Measurements from ENCODE around the gene MSI2. TPM values are rescaled to one million over a fixed set of nuclear protein-coding genes. Genes with fewer than 3 reads are reported as not detected.

The MSI2 gene
- total RNA-seq, 1 donor from 2014 or later, result 181 TPM

- no peaks in the 10 kb centered on the region for H3K27me3 Mint-ChIP-seq (ENCODE audit: low read depth)
- H3K4me3 Mint-ChIP-seq (ENCODE audit: low read depth), result no peak overlapping the region
- intact Hi-C loops (cut with micrococcal nuclease), result no loop called here
- peak overlapping the region; percentile 30 for H3K27ac Mint-ChIP-seq
- H3K36me3 Mint-ChIP-seq (ENCODE audit: low read depth), result peaks cover 48% of the 10 kb centered on the region
- no peak for DNase-seq (ENCODE audit: low spot score)
- peaks cover 44% of the 10 kb centered on the region for H3K4me1 Mint-ChIP-seq (ENCODE audit: low read depth)
- peaks cover 7% of the 10 kb centered on the region for H3K9me3 Mint-ChIP-seq
Measured at GRCh38 chr17:57597531-57598453, 341.5 kb downstream of the MSI2 start.

GRCh38 chr17:57599271-57600045, 343.1 kb downstream of the MSI2 start:
- no peak for DNase-seq (ENCODE audit: low spot score)
- H3K9me3 Mint-ChIP-seq, result peaks cover 7% of the 10 kb centered on the region
- peaks cover 60% of the 10 kb centered on the region for H3K4me1 Mint-ChIP-seq (ENCODE audit: low read depth)
- H3K36me3 Mint-ChIP-seq (ENCODE audit: low read depth), result peaks cover 44% of the 10 kb centered on the region
- H3K4me3 Mint-ChIP-seq (ENCODE audit: low read depth), result peak overlapping the region; percentile 31
- intact Hi-C loops (cut with micrococcal nuclease), result loop anchor here (2.0 to 5.0 kb wide), 3 partner anchors 47 to 137 kb away; no protein-coding TSS in a partner anchor
- no peaks in the 10 kb centered on the region for H3K27me3 Mint-ChIP-seq (ENCODE audit: low read depth)
- peak overlapping the region; percentile 91 for H3K27ac Mint-ChIP-seq

- H3K27ac Mint-ChIP-seq, result peak overlapping the region; percentile 91
- H3K9me3 Mint-ChIP-seq, result peaks cover 3% of the 10 kb centered on the region
- H3K4me3 Mint-ChIP-seq (ENCODE audit: low read depth), result no peak overlapping the region
Measured at GRCh38 chr17:57600074-57600473, 343.8 kb downstream of the MSI2 start.

GRCh38 chr17:57601143-57601735, 344.9 kb downstream of the MSI2 start:
- peaks cover 35% of the 10 kb centered on the region for H3K36me3 Mint-ChIP-seq (ENCODE audit: low read depth)
- no peaks in the 10 kb centered on the region for H3K9me3 Mint-ChIP-seq
- no peaks in the 10 kb centered on the region for H3K27me3 Mint-ChIP-seq (ENCODE audit: low read depth)
- intact Hi-C loops (cut with micrococcal nuclease), result loop anchor here (2.0 to 5.0 kb wide), 3 partner anchors 46 to 138 kb away; no protein-coding TSS in a partner anchor
- DNase-seq (ENCODE audit: low spot score), result no peak
- H3K4me3 Mint-ChIP-seq (ENCODE audit: low read depth), result no peak overlapping the region
- H3K27ac Mint-ChIP-seq, result peak overlapping the region; percentile 91
- peaks cover 76% of the 10 kb centered on the region for H3K4me1 Mint-ChIP-seq (ENCODE audit: low read depth)

More at GRCh38 chr17:57600074-57600473, 343.8 kb downstream of the MSI2 start:
- Mint-ChIP-seq H3K4me1 (ENCODE audit: low read depth) (peaks cover 64% of the 10 kb centered on the region), H3K27me3 (ENCODE audit: low read depth) (no peaks in the 10 kb centered on the region), H3K36me3 (ENCODE audit: low read depth) (peaks cover 38% of the 10 kb centered on the region)
- intact Hi-C loops (cut with micrococcal nuclease), result loop anchor here (2.0 to 5.0 kb wide), 3 partner anchors 47 to 137 kb away; no protein-coding TSS in a partner anchor
- DNase-seq (ENCODE audit: low spot score), result peak; percentile 30

GRCh38 chr17:57602896-57603295, 346.6 kb downstream of the MSI2 start:
- intact Hi-C loops (cut with micrococcal nuclease), result loop anchor here (2.0 to 5.0 kb wide), 2 partner anchors 69 to 360 kb away; no protein-coding TSS in a partner anchor
- no peak overlapping the region for H3K27ac Mint-ChIP-seq

GRCh38 chr17:57603546-57603945, 347.2 kb downstream of the MSI2 start:
- no peak for DNase-seq (ENCODE audit: low spot score)
- Mint-ChIP-seq H3K27me3 (ENCODE audit: low read depth) (no peaks in the 10 kb centered on the region), H3K4me3 (ENCODE audit: low read depth) (no peak overlapping the region)

More at GRCh38 chr17:57602896-57603295, 346.6 kb downstream of the MSI2 start:
- DNase-seq (ENCODE audit: low spot score), result no peak
- peaks cover 34% of the 10 kb centered on the region for H3K36me3 Mint-ChIP-seq (ENCODE audit: low read depth)
- no peaks in the 10 kb centered on the region for H3K9me3 Mint-ChIP-seq
- no peak overlapping the region for H3K4me3 Mint-ChIP-seq (ENCODE audit: low read depth)
- H3K4me1 Mint-ChIP-seq (ENCODE audit: low read depth), result peaks cover 75% of the 10 kb centered on the region
- H3K27me3 Mint-ChIP-seq (ENCODE audit: low read depth), result no peaks in the 10 kb centered on the region

GRCh38 chr17:57603978-57604377, 347.7 kb downstream of the MSI2 start:
- intact Hi-C loops (cut with micrococcal nuclease), result loop anchor here (2.0 to 5.0 kb wide), 2 partner anchors 68 to 361 kb away; no protein-coding TSS in a partner anchor
- Mint-ChIP-seq H3K4me3 (ENCODE audit: low read depth) (peak overlapping the region; percentile 54), H3K9me3 (no peaks in the 10 kb centered on the region), H3K27ac (peak overlapping the region; percentile 88), H3K27me3 (ENCODE audit: low read depth) (no peaks in the 10 kb centered on the region), H3K36me3 (ENCODE audit: low read depth) (peaks cover 30% of the 10 kb centered on the region), H3K4me1 (ENCODE audit: low read depth) (peaks cover 64% of the 10 kb centered on the region)
- DNase-seq (ENCODE audit: low spot score), result peak; percentile 36

More at GRCh38 chr17:57603546-57603945, 347.2 kb downstream of the MSI2 start:
- no peaks in the 10 kb centered on the region for H3K9me3 Mint-ChIP-seq
- H3K36me3 Mint-ChIP-seq (ENCODE audit: low read depth), result peaks cover 30% of the 10 kb centered on the region
- H3K27ac Mint-ChIP-seq, result peak overlapping the region; percentile 88
- peaks cover 69% of the 10 kb centered on the region for H3K4me1 Mint-ChIP-seq (ENCODE audit: low read depth)
- intact Hi-C loops (cut with micrococcal nuclease), result loop anchor here (2.0 to 5.0 kb wide), 2 partner anchors 69 to 361 kb away; no protein-coding TSS in a partner anchor

GRCh38 chr17:57604771-57605674, 348.7 kb downstream of the MSI2 start:
- peak overlapping the region; percentile 88 for H3K27ac Mint-ChIP-seq
- H3K36me3 Mint-ChIP-seq (ENCODE audit: low read depth), result peaks cover 28% of the 10 kb centered on the region
- DNase-seq (ENCODE audit: low spot score), result no peak
- H3K4me1 Mint-ChIP-seq (ENCODE audit: low read depth), result peaks cover 54% of the 10 kb centered on the region
- intact Hi-C loops (cut with micrococcal nuclease), result loop anchor here (5.0 kb wide), 1 partner anchor 67 kb away; no protein-coding TSS in a partner anchor
- no peak overlapping the region for H3K4me3 Mint-ChIP-seq (ENCODE audit: low read depth)
- no peaks in the 10 kb centered on the region for H3K9me3 Mint-ChIP-seq
- no peaks in the 10 kb centered on the region for H3K27me3 Mint-ChIP-seq (ENCODE audit: low read depth)

- Mint-ChIP-seq H3K9me3 (no peaks in the 10 kb centered on the region), H3K36me3 (ENCODE audit: low read depth) (peaks cover 21% of the 10 kb centered on the region), H3K27me3 (ENCODE audit: low read depth) (no peaks in the 10 kb centered on the region), H3K4me1 (ENCODE audit: low read depth) (peaks cover 49% of the 10 kb centered on the region), H3K27ac (peak overlapping the region; percentile 88), H3K4me3 (ENCODE audit: low read depth) (no peak overlapping the region)
- intact Hi-C loops (cut with micrococcal nuclease), result no loop called here
- DNase-seq (ENCODE audit: low spot score), result no peak
Measured at GRCh38 chr17:57605675-57606105, 349.4 kb downstream of the MSI2 start.

GRCh38 chr17:57606111-57606875, 350.0 kb downstream of the MSI2 start:
- Mint-ChIP-seq H3K4me3 (ENCODE audit: low read depth) (no peak overlapping the region), H3K9me3 (no peaks in the 10 kb centered on the region), H3K27me3 (ENCODE audit: low read depth) (no peaks in the 10 kb centered on the region), H3K27ac (peak overlapping the region; percentile 46), H3K36me3 (ENCODE audit: low read depth) (peaks cover 15% of the 10 kb centered on the region), H3K4me1 (ENCODE audit: low read depth) (peaks cover 43% of the 10 kb centered on the region)
- intact Hi-C loops (cut with micrococcal nuclease), result no loop called here
- no peak for DNase-seq (ENCODE audit: low spot score)

All from activated T-helper 2 cell treated with anti-CD3 and anti-CD28 coated beads, Interferon-gamma antibody, Interleukin-2, Interleukin-4, amounts not matched to agents 10 μg/mL and 5 μg/mL and 100 μg/mL, durations not matched to agents 14 hours and 24 hours and 36 hours (primary cell).